ENCODE measurements around the gene TRIP12.

Gene TRIP12

DNA sequence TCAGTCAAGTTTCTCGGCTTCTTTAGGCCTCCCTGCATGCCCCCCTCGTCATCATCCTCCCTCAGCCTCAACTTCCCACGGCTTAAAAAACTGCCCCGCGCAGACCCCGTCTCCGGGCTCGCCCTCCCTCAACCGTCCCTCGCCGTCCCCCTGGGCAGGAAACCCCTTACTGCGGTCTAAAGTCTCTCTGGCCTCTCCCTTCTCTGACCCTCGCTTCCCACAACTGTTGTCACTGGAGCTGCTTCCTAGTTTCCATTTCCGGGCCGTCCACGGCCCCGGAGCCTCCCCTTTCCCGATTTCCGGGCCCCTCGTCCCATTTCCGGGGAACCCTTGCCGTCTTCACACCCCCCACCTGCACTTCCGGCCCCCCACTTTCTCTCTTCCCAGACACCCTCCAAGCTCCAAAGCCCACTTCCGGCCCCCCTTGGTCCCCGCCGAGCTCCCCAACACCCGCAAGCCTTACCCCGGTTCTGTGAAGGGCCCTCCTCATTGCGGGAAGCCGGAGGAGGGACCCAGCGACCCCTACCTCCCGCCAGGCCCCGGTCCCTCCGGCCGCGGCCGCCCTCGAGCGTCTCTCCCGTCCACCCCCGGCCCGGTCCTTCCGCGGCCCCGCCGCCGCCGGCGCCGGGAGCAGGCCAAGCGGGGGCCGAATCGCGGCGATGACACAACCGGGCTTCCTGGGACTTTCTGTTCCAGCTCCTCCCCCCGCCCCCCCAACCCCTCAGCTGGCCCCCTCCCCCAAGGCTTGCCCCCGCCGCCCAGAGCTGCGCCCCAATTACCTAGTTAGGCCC, 513 bp downstream of the TRIP12 start:
- Histone ChIP-seq H3K9me3 (replicated peaks; ENCODE audit: insufficient read depth, low read length) (no peaks in the 10 kb centered on the region), H2AFZ (ENCODE audit: low read length) (peak overlapping the region; percentile 97; the same call in 1 of the 2 replicates)

GRCh38 chr2:229920011-229920641, 1.7 kb downstream of the TRIP12 start:
- Histone ChIP-seq H3K4me3 (ENCODE audit: low read length) (peak overlapping the region; percentile 79), H3K36me3 (replicated peaks; ENCODE audit: insufficient read depth, low read length) (no peaks in the 10 kb centered on the region), H3K4me2 (ENCODE audit: low read depth, low read length) (peak overlapping the region; percentile 84), H3K9ac (ENCODE audit: low read length) (peak overlapping the region; percentile 8; the same call in 1 of the 2 replicates), H3K9me2 (replicated peaks; ENCODE audit: insufficient read depth, low read length) (no peaks in the 10 kb centered on the region), H3K4me1 (ENCODE audit: low read length) (0 out of 2 replicates have a peak, but pooled peaks cover 5% of the 10 kb centered on the region), H4K20me1 (ENCODE audit: insufficient read depth, low read length) (no peaks in the 10 kb centered on the region), H2AFZ (ENCODE audit: low read length) (no peak overlapping the region), H3K79me2 (ENCODE audit: low read length) (peaks cover 61% of the 10 kb centered on the region), H3K27me3 (replicated peaks; ENCODE audit: insufficient read depth, low read length) (no peaks in the 10 kb centered on the region), H3F3A (ENCODE audit: insufficient read depth, low read length) (peaks cover 15% of the 10 kb centered on the region), H3K27ac (ENCODE audit: low read length) (no peak overlapping the region), H3K9me3 (replicated peaks; ENCODE audit: insufficient read depth, low read length) (no peaks in the 10 kb centered on the region)
- DNase-seq = no peak
- TF ChIP-seq, protein P1, sequence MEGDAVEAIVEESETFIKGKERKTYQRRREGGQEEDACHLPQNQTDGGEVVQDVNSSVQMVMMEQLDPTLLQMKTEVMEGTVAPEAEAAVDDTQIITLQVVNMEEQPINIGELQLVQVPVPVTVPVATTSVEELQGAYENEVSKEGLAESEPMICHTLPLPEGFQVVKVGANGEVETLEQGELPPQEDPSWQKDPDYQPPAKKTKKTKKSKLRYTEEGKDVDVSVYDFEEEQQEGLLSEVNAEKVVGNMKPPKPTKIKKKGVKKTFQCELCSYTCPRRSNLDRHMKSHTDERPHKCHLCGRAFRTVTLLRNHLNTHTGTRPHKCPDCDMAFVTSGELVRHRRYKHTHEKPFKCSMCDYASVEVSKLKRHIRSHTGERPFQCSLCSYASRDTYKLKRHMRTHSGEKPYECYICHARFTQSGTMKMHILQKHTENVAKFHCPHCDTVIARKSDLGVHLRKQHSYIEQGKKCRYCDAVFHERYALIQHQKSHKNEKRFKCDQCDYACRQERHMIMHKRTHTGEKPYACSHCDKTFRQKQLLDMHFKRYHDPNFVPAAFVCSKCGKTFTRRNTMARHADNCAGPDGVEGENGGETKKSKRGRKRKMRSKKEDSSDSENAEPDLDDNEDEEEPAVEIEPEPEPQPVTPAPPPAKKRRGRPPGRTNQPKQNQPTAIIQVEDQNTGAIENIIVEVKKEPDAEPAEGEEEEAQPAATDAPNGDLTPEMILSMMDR (IDR thresholded peaks at IDR 0.05; ENCODE audit: low read length) = no peak
- TF ChIP-seq EZH2phosphoT487 (IDR thresholded peaks at IDR 0.05; ENCODE audit: low read length) = no peak
- no peak for TF ChIP-seq EZH2 (optimal IDR thresholded peaks at IDR 0.05; ENCODE audit: low read depth, low read length)

More for the DNA sequence above, 513 bp downstream of the TRIP12 start:
- Histone ChIP-seq H3K9ac (ENCODE audit: low read length) (peak overlapping the region; percentile 69), H3K36me3 (replicated peaks; ENCODE audit: insufficient read depth, low read length) (no peaks in the 10 kb centered on the region), H4K20me1 (ENCODE audit: insufficient read depth, low read length) (no peaks in the 10 kb centered on the region), H3K4me1 (ENCODE audit: low read length) (0 out of 2 replicates have a peak, but pooled peaks cover 5% of the 10 kb centered on the region), H3K4me3 (ENCODE audit: low read length) (peak overlapping the region; percentile 90), H3F3A (ENCODE audit: insufficient read depth, low read length) (peaks cover 15% of the 10 kb centered on the region), H3K4me2 (ENCODE audit: low read depth, low read length) (peak overlapping the region; percentile 84), H3K9me2 (replicated peaks; ENCODE audit: insufficient read depth, low read length) (no peaks in the 10 kb centered on the region), H3K27ac (ENCODE audit: low read length) (peak overlapping the region; percentile 34; the same call in 1 of the 2 replicates), H3K79me2 (ENCODE audit: low read length) (peaks cover 49% of the 10 kb centered on the region), H3K27me3 (replicated peaks; ENCODE audit: insufficient read depth, low read length) (no peaks in the 10 kb centered on the region)
- TF ChIP-seq EZH2 (optimal IDR thresholded peaks at IDR 0.05; ENCODE audit: low read depth, low read length) = no peak
- TF ChIP-seq EZH2phosphoT487 (IDR thresholded peaks at IDR 0.05; ENCODE audit: low read length) = no peak
- TF ChIP-seq, protein P1 (IDR thresholded peaks at IDR 0.05; ENCODE audit: low read length) = no peak
- peak; percentile 41 for DNase-seq

GRCh38 chr2:229917793-229918192, 4.0 kb downstream of the TRIP12 start:
- Histone ChIP-seq H3K9ac (ENCODE audit: low read length) (no peak overlapping the region), H2AFZ (ENCODE audit: low read length) (no peak overlapping the region), H3K9me3 (replicated peaks; ENCODE audit: insufficient read depth, low read length) (no peaks in the 10 kb centered on the region), H3K4me1 (ENCODE audit: low read length) (0 out of 2 replicates have a peak, but pooled peaks cover 5% of the 10 kb centered on the region), H3K9me2 (replicated peaks; ENCODE audit: insufficient read depth, low read length) (no peaks in the 10 kb centered on the region), H4K20me1 (ENCODE audit: insufficient read depth, low read length) (no peaks in the 10 kb centered on the region; the same call in 1 of the 2 replicates), H3K27me3 (replicated peaks; ENCODE audit: insufficient read depth, low read length) (no peaks in the 10 kb centered on the region), H3K79me2 (ENCODE audit: low read length) (peaks cover 84% of the 10 kb centered on the region), H3K36me3 (replicated peaks; ENCODE audit: insufficient read depth, low read length) (no peaks in the 10 kb centered on the region), H3F3A (ENCODE audit: insufficient read depth, low read length) (peaks cover 10% of the 10 kb centered on the region), H3K27ac (ENCODE audit: low read length) (no peak overlapping the region), H3K4me2 (ENCODE audit: low read depth, low read length) (no peak overlapping the region), H3K4me3 (ENCODE audit: low read length) (no peak overlapping the region)
- DNase-seq = no peak
- TF ChIP-seq EZH2 (optimal IDR thresholded peaks at IDR 0.05; ENCODE audit: low read depth, low read length) (no peak), EZH2phosphoT487 (IDR thresholded peaks at IDR 0.05; ENCODE audit: low read length) (no peak)
- TF ChIP-seq, protein P1 (IDR thresholded peaks at IDR 0.05; ENCODE audit: low read length) = no peak

Data from MM.1S (cell line).